Measurements from ENCODE around the gene RACK1. TPM values are rescaled to one million over a fixed set of nuclear protein-coding genes. Genes with fewer than 3 reads are reported as not detected.
A peak's percentile ranks its signal among the peaks of the same experiment; 100 is the strongest.
"Not testable (repeated sequence)": the region's sequence is repeated elsewhere in the genome, so short reads cannot be mapped to it uniquely, and the experiment has no call there.

Gene RACK1
- total RNA-seq (2014; rRNA removed; shearing (Covaris generic)): 1,818 and 1,864 TPM in 2 replicates

- peak; percentile 88 for DNase-seq (ENCODE audit: low read depth)
Observed at GRCh38 chr5:181243564-181244343, at the start of gene RACK1. Gene RACK1, minus strand, starts transcription at chr5:181243906. Its CDS starts 106 bp downstream, at chr5:181243800.

- not testable (repeated sequence) for DNase-seq (ENCODE audit: low read depth)
Observed at GRCh38 chr5:181287331-181287730, 43.6 kb upstream of the RACK1 start.

- DNase-seq (ENCODE audit: low read depth): not testable (repeated sequence)
Observed at GRCh38 chr5:181285962-181286705, 42.4 kb upstream of the RACK1 start.

GRCh38 chr5:181283841-181284755 lies 40.4 kb upstream of the RACK1 start:
- DNase-seq (ENCODE audit: low read depth): not testable (repeated sequence)

- peak; percentile 64 for DNase-seq (ENCODE audit: low read depth)
Observed at GRCh38 chr5:181283347-181283746, 39.6 kb upstream of the RACK1 start.

DNA sequence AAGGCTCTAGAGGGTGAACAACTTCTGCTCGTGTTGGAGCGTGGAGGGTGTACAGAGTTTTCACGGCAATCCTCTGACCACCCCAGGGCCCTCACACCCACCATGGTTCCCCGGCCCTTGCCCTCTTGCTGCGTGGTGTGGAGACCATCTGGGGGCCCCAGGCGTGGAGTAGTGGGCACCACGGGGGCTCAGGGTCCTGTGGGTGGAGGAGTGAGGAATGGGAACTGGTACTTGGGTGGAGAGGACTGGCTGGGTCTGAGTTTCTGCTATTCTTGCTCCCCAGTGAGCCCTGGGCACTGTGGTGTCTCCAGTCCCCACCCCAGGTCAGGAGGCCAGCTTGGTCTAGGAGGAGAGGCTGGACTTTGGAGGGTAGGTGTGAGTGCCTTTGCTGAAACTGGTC lies 39.2 kb upstream of the RACK1 start:
- DNase-seq (ENCODE audit: low read depth): no peak

DNA sequence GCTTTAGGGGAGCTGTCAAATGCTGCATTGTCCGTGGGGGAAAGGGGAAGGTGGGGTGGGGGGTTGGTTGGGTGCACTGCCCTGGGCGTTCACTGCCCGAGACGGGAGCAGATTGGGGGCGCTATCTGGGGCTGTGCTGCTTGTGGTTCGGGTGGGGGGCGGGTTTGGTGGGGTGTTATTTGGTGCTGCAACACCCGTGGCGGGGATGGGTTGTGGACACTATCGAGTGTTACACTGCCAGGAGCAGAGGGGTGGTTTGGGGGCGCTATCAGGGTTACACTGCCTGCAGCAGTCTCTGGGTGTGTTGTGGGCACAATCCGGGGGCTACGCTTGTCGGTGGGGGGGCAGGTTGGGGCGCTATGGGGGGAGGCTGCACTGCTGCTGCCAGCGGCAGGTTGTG lies 38.7 kb upstream of the RACK1 start:
- not testable (repeated sequence) for DNase-seq (ENCODE audit: low read depth)

DNA sequence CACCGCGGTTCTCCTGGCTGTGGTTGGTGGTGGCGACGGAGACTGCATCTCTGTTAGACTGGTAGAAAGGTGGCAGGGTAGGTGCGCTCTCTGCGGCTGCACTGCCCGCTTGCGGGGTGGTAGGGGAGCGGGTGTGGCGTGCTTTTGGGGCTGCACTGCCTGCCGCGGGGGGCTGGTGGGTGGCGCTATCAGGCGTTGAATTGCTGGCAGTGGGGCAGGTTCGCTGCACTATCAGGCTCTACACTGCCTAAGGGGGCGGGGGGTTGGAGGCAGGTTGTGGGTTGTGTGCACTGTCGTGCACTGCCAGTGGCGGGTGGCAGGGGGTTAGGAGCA lies 38.2 kb upstream of the RACK1 start:
- no peak for DNase-seq (ENCODE audit: low read depth)

GRCh38 chr5:181281077-181281983 lies 37.6 kb upstream of the RACK1 start:
- DNase-seq (ENCODE audit: low read depth): no peak

DNA sequence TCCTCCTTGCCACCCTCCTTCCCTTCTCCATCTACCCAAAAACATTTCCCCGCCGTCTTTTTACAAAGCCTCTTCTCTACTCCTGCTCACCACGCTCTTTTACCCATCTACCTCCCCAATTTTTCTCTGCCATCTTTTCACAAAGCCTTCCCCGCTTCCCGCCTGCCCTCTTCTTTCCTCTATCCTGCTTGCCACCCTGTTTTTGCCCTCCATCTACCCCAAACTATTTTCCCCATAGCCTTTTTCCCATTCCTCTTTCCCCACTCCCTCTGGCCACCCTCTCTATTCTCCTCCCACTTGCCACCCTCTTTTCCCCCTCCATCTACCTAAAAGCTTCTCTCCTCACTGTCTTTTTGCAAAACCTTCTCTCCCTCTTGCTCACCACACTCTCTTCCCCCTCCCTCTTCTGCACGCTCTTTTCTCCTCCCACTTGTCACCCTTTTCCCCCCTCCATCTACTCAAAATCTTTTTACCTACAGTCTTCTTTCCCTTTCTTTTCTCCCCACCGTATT lies 36.6 kb upstream of the RACK1 start:
- DNase-seq (ENCODE audit: low read depth): no peak

- not testable (repeated sequence) for DNase-seq (ENCODE audit: low read depth)
Observed at GRCh38 chr5:181273433-181273744, 29.7 kb upstream of the RACK1 start.

GRCh38 chr5:181271081-181271480 lies 27.4 kb upstream of the RACK1 start:
- DNase-seq (ENCODE audit: low read depth): no peak

DNA sequence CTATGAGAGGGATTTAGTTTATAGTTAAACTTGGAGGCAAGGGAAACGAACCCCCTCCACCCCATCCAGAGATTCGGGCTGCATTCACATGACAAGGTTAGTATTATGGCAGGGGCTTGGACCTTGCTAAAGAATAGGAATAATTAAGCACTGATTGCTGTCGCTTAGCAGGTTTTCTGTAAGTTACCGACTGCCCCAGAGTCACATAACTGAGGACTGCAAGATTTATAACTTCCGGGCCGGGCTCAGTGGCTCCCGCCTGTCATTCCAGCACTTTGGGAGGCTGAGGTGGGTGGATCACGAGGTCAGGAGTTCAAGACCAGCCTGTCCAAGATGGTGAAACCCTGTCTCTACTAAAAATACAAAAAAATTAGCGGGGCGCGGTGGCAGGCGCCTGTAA lies 24.2 kb upstream of the RACK1 start:
- DNase-seq (ENCODE audit: low read depth): not testable (repeated sequence)

DNA sequence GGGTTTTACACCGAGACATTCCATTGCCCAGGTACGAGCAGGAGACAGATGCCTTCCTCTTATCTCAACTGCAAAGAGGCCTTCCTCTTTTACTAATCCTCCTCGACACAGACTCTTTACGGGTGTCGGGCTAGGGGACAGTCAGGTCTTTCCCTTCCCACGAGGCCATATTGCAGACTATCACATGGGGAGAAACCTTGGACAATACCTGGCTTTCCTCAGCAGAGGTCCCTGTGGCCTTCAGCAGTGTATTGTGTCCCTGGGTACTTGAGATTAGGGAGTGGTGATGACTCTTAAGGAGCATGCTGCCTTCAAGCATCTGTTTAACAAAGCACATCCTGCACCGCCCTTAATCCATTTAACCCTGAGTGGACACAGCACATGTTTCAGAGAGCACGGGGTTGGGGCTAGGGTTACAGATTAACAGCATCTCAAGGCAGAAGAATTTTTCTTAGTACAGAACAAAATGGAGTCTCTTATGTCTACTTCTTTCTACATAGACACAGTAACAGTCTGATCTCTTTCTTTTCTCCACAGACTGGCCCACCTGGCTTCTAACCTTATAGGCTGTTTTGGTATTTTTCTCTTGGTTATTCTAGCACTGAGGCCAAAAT lies 23.7 kb upstream of the RACK1 start:
- DNase-seq (ENCODE audit: low read depth): peak; percentile 18

DNA sequence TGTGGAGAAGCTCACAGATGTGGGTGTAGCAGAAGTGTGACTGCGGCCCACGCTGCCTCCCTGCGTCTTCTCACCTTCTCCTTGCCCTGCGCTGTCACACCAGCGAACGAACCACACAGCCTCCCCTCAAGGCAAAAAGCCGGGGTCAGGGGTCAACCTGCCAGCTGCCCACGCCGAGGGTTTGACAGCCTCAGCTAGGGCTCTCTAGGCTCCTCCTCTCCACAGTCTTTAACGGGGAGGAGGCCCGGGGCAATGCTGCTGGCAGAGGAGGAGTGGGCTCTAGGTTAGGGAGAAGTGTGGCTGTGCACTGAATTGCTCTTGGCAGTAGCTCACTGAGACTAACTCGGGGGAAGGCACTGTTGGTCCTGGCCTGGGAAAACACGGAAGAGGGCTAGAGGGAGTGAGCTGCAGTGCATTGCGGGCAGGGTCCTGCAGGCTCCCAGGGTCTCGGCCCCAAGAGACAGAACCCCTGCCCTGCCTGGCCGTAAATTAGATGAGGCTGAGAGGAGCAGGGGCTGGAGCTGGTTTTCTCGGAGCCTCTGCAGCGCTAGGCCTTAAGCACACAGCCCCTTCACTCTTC lies 21.5 kb upstream of the RACK1 start:
- DNase-seq (ENCODE audit: low read depth): no peak

DNA sequence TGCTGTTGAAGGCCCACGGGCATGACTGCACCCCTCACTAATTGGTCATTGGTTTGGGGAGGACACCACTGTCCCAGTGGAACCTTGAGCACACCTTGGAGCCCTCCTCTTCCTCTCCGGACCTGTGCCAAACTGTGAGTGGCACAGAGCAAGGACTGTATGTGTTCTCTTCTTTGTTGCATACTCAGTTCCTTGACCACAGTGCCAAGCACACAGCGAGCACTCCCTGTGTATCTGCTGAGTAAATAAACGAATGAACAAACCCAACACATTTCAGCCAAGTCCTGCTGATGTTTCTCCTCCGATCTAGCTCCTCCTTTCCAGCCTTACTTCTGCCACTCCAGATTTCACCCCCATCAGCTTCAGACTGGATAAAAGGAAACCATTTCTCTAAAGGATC lies 19.9 kb upstream of the RACK1 start:
- no peak for DNase-seq (ENCODE audit: low read depth)

DNA sequence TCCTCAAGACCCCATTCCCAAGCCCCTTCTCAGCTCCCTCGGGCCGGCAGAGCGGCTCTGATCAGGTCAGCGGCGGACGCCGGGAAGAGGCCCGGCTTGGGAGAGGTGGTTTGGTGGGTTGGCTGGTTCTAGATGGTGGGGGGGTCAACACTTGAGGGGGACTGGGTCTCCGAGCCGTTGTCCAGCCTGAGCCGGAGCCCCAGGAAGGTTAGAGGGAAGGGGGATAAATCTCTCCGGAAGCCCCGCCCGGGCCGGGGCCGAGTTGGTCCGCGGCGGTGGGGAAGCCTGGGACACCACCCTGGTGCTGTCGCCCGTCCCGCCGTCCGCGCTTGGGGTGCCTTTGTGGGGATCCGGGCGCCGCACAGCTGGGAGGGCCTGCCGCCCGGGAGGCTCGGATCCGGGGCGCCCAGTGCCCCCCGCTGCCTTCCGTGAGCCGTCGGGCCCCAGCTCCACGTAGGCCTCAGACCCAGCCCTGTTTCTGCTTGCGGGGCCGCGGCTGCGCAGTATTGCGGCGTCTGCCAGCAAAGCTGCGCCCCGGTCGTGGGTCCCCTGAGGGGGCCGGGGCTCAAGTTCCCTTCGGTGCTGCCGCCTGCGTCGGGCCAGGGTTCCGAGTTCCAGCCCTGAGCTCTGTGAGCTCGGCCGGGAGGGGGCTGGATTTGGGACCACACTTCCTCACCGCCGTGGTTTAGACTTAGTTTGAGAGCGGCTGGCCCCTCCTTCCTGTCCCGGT lies 17.8 kb upstream of the RACK1 start:
- DNase-seq (ENCODE audit: low read depth): peak; percentile 72

DNA sequence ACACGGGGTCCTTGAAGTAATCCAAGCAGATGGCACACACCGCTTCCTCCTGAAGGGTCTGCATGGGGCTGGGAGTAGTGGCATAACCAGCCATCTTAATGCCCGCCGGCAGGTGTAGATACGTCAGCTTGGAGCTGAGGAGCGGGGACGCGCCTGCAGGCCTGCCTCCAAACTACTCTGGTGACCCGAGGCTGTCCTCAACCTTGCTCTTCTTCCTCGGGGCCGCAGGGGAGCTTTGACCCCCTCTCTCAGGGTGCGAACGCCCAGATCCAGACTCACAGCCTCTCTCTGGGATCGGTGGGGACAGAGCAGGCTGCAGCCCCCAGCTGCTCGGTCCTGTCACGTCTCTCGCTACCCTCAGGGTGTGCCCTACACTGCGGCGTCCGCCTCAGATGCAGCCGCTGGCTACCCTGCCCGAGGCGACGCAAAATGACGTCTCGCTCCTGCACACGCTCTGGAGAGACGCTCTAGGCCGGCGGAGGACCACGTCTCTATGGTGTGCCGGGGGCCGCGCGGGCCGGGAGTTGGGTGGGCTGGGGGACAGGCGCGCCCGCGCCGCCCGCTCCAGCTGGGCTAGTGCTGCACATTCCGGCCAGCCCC lies 17.1 kb upstream of the RACK1 start, which contains the start of gene TRIM52:
TRIM52 (minus strand) TSS at position 424 of the 600 bp plus-strand sequence; CDS start at position 94, 330 bp downstream.
- peak; percentile 89 for DNase-seq (ENCODE audit: low read depth)

Data from M059J (cell line).